ENCODE measurements around the gene VWC2. TPM values are rescaled to one million over a fixed set of nuclear protein-coding genes. Genes with fewer than 3 reads are reported as not detected.

The VWC2 gene
- total RNA-seq, 1 donor = not detected

DNA sequence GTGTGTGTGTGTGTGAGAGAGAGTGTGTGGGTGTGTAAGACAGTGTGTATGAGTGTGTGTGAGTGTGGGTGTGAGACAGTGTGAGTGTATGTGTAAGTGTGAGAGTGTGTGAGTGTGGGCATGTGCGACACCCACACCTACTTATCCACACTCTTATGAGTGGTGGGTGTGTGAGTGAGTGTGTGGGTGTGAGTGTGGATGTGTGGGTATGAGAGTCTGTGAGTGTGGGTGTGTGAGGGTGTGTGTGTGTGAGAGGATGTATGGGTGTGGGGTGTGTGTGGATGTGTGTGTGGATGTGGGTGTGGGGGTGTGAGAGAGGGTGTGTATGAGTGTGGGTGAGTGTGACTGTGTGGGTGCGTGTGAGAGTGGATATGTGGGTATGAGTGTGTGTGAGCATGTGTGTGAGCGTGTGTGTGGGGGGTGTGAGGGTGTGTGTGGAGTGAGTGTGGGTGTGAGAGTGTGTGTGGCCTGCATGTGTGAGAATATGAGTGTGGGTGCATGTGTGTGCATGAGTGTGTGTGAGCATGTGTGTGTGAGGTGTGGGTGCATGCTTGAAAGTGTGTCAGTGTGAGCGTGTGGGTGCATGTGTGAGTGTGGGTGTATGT lies 15.1 kb downstream of the VWC2 start:
- H3K27ac ChIP-seq (ENCODE audit: low read depth, low read length) = no peak overlapping the region
- no peaks in the 10 kb centered on the region for H3K4me1 ChIP-seq (ENCODE audit: insufficient read depth, low read length)
- H3K4me2 ChIP-seq (ENCODE audit: insufficient read depth, low read length) = no peak overlapping the region
- no peak for DNase-seq (ENCODE audit: insufficient read length, low spot score, missing footprints)
- H2AFZ ChIP-seq (ENCODE audit: low read length) = no peak overlapping the region
- H3K9me3 ChIP-seq (ENCODE audit: low read depth, low read length) = no peaks in the 10 kb centered on the region
- no peaks in the 10 kb centered on the region for H3K27me3 ChIP-seq (ENCODE audit: insufficient read depth, low read length)
- no peaks in the 10 kb centered on the region for H4K20me1 ChIP-seq (ENCODE audit: insufficient read depth, low read length)
- H3K4me3 ChIP-seq (ENCODE audit: insufficient read depth, low read length) = no peak overlapping the region
- H3K79me2 ChIP-seq (ENCODE audit: insufficient read depth, low read length) = no peaks in the 10 kb centered on the region
- TF ChIP-seq, protein P1, sequence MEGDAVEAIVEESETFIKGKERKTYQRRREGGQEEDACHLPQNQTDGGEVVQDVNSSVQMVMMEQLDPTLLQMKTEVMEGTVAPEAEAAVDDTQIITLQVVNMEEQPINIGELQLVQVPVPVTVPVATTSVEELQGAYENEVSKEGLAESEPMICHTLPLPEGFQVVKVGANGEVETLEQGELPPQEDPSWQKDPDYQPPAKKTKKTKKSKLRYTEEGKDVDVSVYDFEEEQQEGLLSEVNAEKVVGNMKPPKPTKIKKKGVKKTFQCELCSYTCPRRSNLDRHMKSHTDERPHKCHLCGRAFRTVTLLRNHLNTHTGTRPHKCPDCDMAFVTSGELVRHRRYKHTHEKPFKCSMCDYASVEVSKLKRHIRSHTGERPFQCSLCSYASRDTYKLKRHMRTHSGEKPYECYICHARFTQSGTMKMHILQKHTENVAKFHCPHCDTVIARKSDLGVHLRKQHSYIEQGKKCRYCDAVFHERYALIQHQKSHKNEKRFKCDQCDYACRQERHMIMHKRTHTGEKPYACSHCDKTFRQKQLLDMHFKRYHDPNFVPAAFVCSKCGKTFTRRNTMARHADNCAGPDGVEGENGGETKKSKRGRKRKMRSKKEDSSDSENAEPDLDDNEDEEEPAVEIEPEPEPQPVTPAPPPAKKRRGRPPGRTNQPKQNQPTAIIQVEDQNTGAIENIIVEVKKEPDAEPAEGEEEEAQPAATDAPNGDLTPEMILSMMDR (IDR thresholded peaks at IDR 0.05; ENCODE audit: extremely low read depth, low read depth, low read length) = no peak
- H3K36me3 ChIP-seq (ENCODE audit: insufficient read depth, low read length) = no peaks in the 10 kb centered on the region

DNA sequence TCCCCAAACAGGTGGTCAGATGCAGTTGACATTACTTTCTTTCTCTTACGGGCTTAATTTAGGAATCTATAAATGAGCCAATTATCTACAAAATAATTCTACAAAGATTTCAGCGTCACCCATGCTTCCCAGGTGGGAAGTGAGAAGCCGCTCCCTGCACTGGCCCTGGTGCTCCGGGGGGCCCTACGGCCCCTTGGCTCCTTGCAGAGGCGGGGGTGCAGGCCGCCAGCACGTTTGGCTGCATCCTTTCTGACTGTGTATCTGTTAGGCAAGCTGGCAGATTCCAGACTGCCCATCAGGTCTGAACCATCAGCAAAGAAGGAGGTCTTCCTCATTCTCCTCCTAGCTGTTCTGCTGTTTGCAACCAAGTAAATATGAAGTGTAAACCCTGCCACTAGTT lies 16.3 kb downstream of the VWC2 start:
- Histone ChIP-seq H3K36me3 (ENCODE audit: insufficient read depth, low read length) (no peaks in the 10 kb centered on the region), H3K79me2 (ENCODE audit: insufficient read depth, low read length) (no peaks in the 10 kb centered on the region), H4K20me1 (ENCODE audit: insufficient read depth, low read length) (no peaks in the 10 kb centered on the region), H3K27ac (ENCODE audit: low read depth, low read length) (no peak overlapping the region), H3K9me3 (ENCODE audit: low read depth, low read length) (no peaks in the 10 kb centered on the region), H3K4me1 (ENCODE audit: insufficient read depth, low read length) (no peaks in the 10 kb centered on the region), H2AFZ (ENCODE audit: low read length) (no peak overlapping the region), H3K4me2 (ENCODE audit: insufficient read depth, low read length) (no peak overlapping the region), H3K27me3 (ENCODE audit: insufficient read depth, low read length) (no peaks in the 10 kb centered on the region), H3K4me3 (ENCODE audit: insufficient read depth, low read length) (no peak overlapping the region)
- no peak for DNase-seq (ENCODE audit: insufficient read length, low spot score, missing footprints)
- TF ChIP-seq, protein P1 (IDR thresholded peaks at IDR 0.05; ENCODE audit: extremely low read depth, low read depth, low read length) = no peak

DNA sequence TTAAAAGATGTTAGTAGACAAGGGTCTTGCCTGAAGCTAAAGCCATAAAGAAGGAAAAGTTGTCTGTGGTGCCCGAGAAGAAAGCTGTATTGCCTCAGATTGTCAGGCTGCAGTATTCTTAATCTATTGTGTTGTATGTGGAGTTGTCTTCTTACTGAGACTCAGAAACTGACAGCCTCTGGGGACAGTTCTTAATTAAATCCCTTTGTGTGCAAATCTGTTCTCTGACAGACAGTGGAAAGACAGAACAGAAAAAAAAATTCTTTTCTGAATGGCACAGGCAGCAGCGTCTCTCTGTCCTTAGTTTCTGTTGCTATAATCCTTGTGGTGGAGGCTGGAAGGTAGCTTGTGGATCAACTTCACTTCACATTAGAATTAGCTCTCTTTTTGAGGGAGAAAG lies 16.8 kb downstream of the VWC2 start:
- H3K4me3 ChIP-seq (ENCODE audit: insufficient read depth, low read length) = no peak overlapping the region
- H2AFZ ChIP-seq (ENCODE audit: low read length) = no peak overlapping the region
- H4K20me1 ChIP-seq (ENCODE audit: insufficient read depth, low read length) = no peaks in the 10 kb centered on the region
- H3K4me1 ChIP-seq (ENCODE audit: insufficient read depth, low read length) = no peaks in the 10 kb centered on the region
- no peaks in the 10 kb centered on the region for H3K9me3 ChIP-seq (ENCODE audit: low read depth, low read length)
- no peak for DNase-seq (ENCODE audit: insufficient read length, low spot score, missing footprints)
- no peaks in the 10 kb centered on the region for H3K79me2 ChIP-seq (ENCODE audit: insufficient read depth, low read length)
- no peak overlapping the region for H3K27ac ChIP-seq (ENCODE audit: low read depth, low read length)
- H3K36me3 ChIP-seq (ENCODE audit: insufficient read depth, low read length) = no peaks in the 10 kb centered on the region
- no peak overlapping the region for H3K4me2 ChIP-seq (ENCODE audit: insufficient read depth, low read length)
- TF ChIP-seq, protein P1 (IDR thresholded peaks at IDR 0.05; ENCODE audit: extremely low read depth, low read depth, low read length) = no peak
- H3K27me3 ChIP-seq (ENCODE audit: insufficient read depth, low read length) = no peaks in the 10 kb centered on the region

DNA sequence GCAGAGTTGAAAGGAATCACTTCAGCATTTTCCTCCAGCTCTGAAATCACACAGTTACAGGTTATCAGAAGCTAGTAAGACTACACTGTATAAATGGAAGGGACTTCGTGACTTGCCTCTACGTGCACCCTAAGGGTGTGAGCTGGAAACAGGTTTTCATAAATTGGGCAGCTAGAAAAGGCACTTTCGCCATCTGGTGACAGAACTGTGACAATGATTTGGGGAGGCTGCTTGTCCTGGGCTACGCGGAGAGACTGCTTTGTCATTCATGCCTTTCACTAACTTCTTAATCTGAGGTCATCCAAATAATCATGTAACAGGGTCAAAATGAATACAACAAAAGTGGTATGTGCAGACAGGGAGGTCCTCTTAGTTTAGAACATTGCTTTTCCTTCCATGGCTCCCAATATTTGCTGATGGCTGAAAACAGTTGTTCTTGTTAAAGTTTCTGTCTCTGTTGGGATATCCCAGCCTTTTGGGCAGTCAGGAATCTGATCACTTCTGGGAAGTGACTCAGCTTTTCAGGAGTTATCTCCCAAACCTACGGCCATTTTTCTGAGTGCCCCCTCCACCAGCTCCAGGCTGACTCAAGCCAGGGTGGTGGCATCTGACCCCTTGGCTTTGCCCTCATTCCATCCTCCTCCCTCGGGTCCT lies 17.8 kb downstream of the VWC2 start:
- TF ChIP-seq, protein P1 (IDR thresholded peaks at IDR 0.05; ENCODE audit: extremely low read depth, low read depth, low read length) = no peak
- H3K27me3 ChIP-seq (ENCODE audit: insufficient read depth, low read length) = no peaks in the 10 kb centered on the region
- no peaks in the 10 kb centered on the region for H3K4me1 ChIP-seq (ENCODE audit: insufficient read depth, low read length)
- no peak overlapping the region for H3K27ac ChIP-seq (ENCODE audit: low read depth, low read length)
- H3K9me3 ChIP-seq (ENCODE audit: low read depth, low read length) = no peaks in the 10 kb centered on the region
- H3K36me3 ChIP-seq (ENCODE audit: insufficient read depth, low read length) = no peaks in the 10 kb centered on the region
- DNase-seq (ENCODE audit: insufficient read length, low spot score, missing footprints) = no peak
- no peak overlapping the region for H2AFZ ChIP-seq (ENCODE audit: low read length)
- no peak overlapping the region for H3K4me3 ChIP-seq (ENCODE audit: insufficient read depth, low read length)
- H3K79me2 ChIP-seq (ENCODE audit: insufficient read depth, low read length) = no peaks in the 10 kb centered on the region
- H4K20me1 ChIP-seq (ENCODE audit: insufficient read depth, low read length) = no peaks in the 10 kb centered on the region
- H3K4me2 ChIP-seq (ENCODE audit: insufficient read depth, low read length) = no peak overlapping the region
